IPS-NIHi11 (cell line): ENCODE data around the gene HSFX3.
"Not testable (repeated sequence)": the region's sequence is repeated elsewhere in the genome, so short reads cannot be mapped to it uniquely, and the experiment has no call there.

Experiments used
- DNase-seq: peaks from one replicate; pipeline ENCODE4 v3.0.0; 2012; ENCODE audit warnings: mixed read lengths, low spot score

HSFX3 gene

GRCh38 chrX:149545545-149546543, 3.9 kb downstream of the HSFX3 start:
- not testable (repeated sequence) for DNase-seq

DNA sequence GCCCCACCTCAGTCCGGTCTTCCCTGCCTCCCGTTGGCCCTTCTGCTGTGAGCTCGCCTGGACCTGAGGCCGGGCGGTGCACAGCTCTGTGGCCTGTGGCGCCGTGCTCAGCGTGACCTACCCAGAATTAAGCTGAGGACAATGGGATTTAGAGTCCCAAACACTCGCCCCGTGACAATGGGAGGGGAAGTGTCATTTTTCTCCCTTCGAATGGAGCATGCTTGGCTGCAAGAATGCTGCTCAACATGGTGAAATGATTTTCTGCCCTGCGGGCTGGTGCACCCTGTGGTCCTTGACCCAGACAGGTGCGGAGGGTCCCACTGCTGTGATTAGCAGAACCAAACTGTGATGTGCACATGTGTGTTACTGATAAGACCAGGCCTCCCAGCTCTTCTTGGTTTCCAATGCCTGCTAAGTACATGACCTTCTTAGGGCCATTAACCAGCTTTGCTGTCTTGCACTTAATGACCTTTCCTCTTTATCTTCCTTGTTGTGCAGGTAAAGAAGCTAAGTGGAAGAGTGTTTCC, 8.1 kb downstream of the HSFX3 start:
- no peak for DNase-seq

GRCh38 chrX:149540621-149541520, 8.9 kb downstream of the HSFX3 start, which contains the start of gene EOLA1:
Gene EOLA1, plus strand, starts transcription at chrX:149541012. Its CDS starts 4,619 bp downstream, at chrX:149545631.
- no peak for DNase-seq

DNA sequence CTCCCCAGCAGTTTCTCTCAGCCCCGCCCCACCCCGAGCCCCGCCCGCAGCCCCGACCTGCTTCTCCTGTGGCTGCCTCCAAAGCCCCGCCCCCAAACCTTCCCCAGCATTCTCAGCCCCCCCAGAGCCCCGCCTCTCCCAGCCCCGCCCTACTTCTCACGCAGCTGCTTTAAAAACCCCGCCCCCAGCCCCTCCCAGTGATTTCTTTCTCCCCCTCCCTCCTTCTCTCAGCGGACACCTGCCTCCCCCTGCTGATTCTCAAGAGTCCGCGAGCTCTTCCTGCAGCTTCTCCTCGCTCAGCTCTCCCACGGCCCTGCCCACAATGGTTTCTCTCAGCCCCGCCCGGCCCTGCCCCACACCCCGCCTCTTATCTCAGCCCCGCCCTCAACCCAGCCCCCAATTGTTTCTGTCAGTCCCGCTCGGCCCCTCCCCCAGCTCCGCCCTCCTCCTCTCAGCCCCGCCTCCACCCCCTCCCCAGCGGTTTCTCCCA, 9.5 kb downstream of the HSFX3 start:
- peak; percentile 62 for DNase-seq

- DNase-seq: peak; percentile 63
Observed at GRCh38 chrX:149539283-149540130, 10.2 kb downstream of the HSFX3 start.

- DNase-seq: not testable (repeated sequence)
Observed at GRCh38 chrX:149537474-149537873, 12.2 kb downstream of the HSFX3 start.

GRCh38 chrX:149534926-149535602, 14.7 kb downstream of the HSFX3 start:
- not testable (repeated sequence) for DNase-seq

DNA sequence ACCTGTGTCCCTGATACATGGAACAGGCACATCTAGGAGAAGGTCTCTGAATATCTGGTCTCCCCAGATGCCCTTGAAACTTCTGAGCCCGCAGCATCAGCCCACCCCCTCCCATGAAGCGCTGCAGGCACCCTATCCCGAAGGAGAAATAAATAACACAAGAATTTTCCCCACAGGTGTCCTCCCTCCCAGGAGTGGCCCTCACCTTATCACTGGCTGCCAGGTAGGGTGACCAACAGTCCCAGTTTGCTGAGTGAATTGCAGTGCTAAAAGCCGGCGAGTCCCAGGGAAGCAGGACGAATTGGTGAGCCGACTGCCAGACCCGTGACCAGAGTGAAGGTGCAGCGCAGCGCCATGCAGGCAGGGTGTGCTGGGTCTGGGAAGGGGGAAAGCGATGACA, 15.7 kb downstream of the HSFX3 start:
- DNase-seq: not testable (repeated sequence)

GRCh38 chrX:149532868-149533267, 16.9 kb downstream of the HSFX3 start:
- not testable (repeated sequence) for DNase-seq

GRCh38 chrX:149531599-149531998, 18.1 kb downstream of the HSFX3 start:
- no peak for DNase-seq

GRCh38 chrX:149528381-149528780, 21.3 kb downstream of the HSFX3 start:
- DNase-seq: no peak

GRCh38 chrX:149527705-149528104, 22.0 kb downstream of the HSFX3 start:
- DNase-seq: no peak

DNA sequence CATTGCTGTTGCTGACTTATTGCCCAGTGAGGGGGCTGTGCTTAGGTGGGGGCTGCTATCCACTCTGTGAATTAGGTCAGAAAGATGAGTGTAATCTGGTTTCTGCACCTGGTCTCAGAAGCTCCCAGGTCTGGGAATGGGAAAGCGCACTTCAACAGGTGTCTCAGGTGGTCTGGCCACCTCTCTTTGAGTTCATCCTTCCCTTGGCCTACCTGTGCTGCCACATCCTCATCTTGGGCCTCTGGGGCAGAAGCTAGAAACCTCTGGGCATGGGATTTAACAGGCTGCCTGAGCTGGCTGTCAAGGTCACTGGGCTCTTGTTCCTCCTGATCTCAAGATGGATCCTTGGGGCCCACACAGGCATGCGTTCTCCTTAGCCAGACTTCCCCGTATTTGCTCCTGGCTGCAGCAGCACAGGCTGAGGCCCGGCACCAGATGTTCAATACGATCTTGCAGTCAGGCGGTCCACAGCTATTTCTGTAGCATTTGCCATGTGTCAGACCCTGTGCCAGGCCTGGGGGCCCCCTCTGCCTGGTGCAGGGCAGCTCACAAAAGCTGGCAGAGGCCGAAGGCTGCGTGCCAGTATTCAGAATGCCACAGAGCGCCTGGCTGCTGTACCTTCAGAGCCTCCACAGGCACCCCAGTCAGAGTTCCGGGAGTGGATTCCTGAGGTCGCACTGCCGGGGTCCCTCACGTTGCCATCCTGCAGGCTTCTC, 23.2 kb downstream of the HSFX3 start:
- not testable (repeated sequence) for DNase-seq

DNA sequence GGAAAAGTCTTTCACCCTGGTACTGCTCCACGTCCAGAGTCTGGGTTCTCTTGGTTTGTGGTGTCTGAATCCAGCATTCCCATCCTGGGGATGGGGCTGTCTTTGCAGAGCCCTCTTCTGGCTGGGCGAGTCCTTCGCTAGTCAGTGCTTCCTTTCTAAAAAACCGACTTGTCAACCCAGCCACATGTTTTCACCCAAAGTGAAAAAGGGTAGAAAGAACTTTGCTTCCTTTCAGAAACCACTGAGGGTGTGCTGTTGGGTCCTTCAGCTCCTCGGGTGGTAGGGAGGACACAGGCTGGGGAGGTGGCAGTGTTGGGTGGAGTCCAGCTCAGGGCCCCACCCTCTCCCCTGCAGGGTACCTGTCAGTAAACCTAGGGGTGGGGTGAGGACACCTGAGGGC, 23.8 kb downstream of the HSFX3 start:
- DNase-seq: not testable (repeated sequence)

DNA sequence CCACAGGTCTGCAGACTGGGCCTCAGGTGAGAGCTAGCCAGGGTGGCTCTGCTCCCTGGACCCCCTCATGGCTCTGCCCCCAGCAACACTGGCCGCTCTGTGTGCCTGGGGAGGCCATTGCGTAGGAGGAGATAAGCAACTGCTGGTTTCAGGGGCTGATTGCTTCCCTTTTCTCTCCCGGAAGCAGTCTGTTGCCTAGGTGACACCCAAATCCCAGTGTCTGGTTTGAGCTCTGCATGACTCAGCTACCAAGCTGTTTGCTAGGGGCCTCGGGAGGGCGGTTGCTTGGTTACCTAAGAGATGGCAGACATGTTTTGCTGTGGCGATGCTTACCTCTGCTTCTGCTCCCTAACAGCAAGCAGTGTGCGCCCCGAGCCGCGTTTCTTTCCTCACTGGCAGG, 24.3 kb downstream of the HSFX3 start:
- DNase-seq: not testable (repeated sequence)

GRCh38 chrX:149522916-149523315, 26.8 kb downstream of the HSFX3 start:
- no peak for DNase-seq

DNA sequence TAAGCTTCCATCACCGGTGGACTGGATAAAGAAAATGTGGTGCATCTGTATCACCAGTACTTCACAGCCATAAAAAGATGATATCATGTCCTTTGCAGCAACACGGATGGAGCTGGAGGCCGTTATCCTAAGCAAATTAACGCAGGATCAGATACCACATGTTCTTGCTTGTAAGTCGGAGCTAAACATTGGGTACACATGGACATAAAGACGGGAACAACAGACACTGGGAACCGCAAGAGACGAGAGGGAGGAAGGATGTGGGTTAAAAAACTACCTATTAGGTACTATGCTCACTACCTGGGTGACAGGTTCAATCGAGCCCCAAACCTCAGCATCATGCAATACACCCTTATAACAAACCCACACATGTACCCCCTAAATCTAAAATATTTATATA, 28.3 kb downstream of the HSFX3 start:
- no peak for DNase-seq

GRCh38 chrX:149520636-149521277, 29.0 kb downstream of the HSFX3 start:
- DNase-seq: not testable (repeated sequence)

GRCh38 chrX:149518236-149518635, 31.5 kb downstream of the HSFX3 start:
- DNase-seq: no peak
